Measurements from ENCODE around the gene NEK1. TPM values are rescaled to one million over a fixed set of nuclear protein-coding genes. Genes with fewer than 3 reads are reported as not detected.
"Not testable (repeated sequence)": the region's sequence is repeated elsewhere in the genome, so short reads cannot be mapped to it uniquely, and the experiment has no call there.

The NEK1 gene
- total and polyA plus RNA-seq, 3 donors from 2014 or later = 10.3 to 27.9 (median 25.5) TPM

DNA sequence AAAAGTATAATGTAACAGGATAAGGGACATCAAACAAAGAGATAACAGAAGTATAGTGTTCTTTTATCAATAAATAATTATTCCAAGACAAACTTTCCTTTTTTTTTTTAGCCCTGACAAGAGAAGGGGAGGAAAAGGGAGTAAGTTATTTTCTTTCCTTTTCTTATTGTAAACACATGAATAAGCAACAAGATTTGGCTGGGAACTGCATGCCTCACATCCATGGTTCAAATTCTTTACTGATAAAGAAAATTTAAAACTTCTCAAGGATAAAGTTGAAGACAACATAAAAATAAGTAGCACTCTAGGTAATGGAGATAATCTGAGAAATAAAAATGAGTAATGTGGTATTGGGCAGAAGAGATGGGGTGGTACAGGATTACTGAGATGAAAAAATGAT lies 71.6 kb downstream of the NEK1 start:
- intact Hi-C loops (cut with DNase I; ENCODE audit: low total_unique reads) = no loop called here
- H3K27me3 ChIP-seq = no peaks in the 10 kb centered on the region
- H3K9me3 ChIP-seq = no peaks in the 10 kb centered on the region
- H3K4me3 ChIP-seq = no peak overlapping the region
- H3K36me3 ChIP-seq (ENCODE audit: low read depth, missing control alignments) = no peaks in the 10 kb centered on the region
- TF ChIP-seq, protein P1, sequence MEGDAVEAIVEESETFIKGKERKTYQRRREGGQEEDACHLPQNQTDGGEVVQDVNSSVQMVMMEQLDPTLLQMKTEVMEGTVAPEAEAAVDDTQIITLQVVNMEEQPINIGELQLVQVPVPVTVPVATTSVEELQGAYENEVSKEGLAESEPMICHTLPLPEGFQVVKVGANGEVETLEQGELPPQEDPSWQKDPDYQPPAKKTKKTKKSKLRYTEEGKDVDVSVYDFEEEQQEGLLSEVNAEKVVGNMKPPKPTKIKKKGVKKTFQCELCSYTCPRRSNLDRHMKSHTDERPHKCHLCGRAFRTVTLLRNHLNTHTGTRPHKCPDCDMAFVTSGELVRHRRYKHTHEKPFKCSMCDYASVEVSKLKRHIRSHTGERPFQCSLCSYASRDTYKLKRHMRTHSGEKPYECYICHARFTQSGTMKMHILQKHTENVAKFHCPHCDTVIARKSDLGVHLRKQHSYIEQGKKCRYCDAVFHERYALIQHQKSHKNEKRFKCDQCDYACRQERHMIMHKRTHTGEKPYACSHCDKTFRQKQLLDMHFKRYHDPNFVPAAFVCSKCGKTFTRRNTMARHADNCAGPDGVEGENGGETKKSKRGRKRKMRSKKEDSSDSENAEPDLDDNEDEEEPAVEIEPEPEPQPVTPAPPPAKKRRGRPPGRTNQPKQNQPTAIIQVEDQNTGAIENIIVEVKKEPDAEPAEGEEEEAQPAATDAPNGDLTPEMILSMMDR (IDR thresholded peaks at IDR 0.05) = no peak
- no peak for TF ChIP-seq POLR2A (IDR thresholded peaks at IDR 0.05)
- no peak for DNase-seq
- H3K27ac ChIP-seq = no peak overlapping the region
- peaks cover 2% of the 10 kb centered on the region for H3K4me1 ChIP-seq

DNA sequence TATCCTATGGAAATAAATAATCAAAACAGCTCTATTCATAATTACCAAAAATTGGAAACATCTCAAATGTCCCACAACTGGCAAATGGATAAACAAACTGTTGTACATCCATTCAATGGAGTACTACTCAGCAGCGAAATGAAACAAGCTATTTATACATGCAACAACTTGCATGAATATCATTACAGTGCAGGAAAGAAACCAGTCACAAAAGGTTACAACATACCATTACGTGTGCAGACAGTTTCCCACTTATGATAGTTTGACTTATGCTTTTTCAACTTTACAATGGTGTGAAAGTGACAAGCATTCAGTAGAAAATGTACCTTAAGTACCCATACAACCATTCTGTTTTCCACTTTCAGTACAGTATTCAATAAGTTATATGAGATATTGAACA lies 82.3 kb downstream of the NEK1 start:
- Histone ChIP-seq H3K4me3 (no peak overlapping the region), H3K36me3 (ENCODE audit: low read depth, missing control alignments) (no peaks in the 10 kb centered on the region), H3K4me1 (peaks cover 5% of the 10 kb centered on the region), H3K9me3 (no peaks in the 10 kb centered on the region), H3K27me3 (no peaks in the 10 kb centered on the region), H3K27ac (no peak overlapping the region)
- TF ChIP-seq, protein P1 (IDR thresholded peaks at IDR 0.05) = no peak
- TF ChIP-seq POLR2A (IDR thresholded peaks at IDR 0.05) = no peak
- 54 to 79% methylated on average over 2 of the region's 2 CpGs for WGBS, 2 donors
- no peak for DNase-seq
- intact Hi-C loops (cut with DNase I; ENCODE audit: low total_unique reads) = no loop called here

DNA sequence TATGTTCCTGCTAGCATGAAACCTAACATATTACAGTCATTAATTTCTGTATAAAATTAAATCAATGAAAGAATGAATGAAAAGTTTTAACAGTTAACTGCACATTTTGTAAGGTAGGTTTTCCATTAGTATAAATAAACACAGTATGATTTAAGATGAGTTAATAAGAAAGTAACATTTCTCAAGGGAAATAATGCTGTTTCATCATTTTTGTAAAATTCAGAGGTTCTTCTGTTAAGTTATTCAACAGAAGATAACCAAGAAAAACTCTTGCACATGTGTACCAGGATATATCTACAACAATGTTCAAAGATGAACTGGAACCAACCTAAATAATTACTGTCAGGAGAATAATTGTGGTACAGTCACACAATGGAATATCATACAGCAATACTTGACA lies 88.6 kb downstream of the NEK1 start:
- H3K4me3 ChIP-seq = no peak overlapping the region
- TF ChIP-seq, protein P1 (IDR thresholded peaks at IDR 0.05) = no peak
- TF ChIP-seq POLR2A (IDR thresholded peaks at IDR 0.05) = no peak
- no peaks in the 10 kb centered on the region for H3K36me3 ChIP-seq (ENCODE audit: low read depth, missing control alignments)
- intact Hi-C loops (cut with DNase I; ENCODE audit: low total_unique reads) = no loop called here
- H3K27ac ChIP-seq = no peak overlapping the region
- no peaks in the 10 kb centered on the region for H3K27me3 ChIP-seq
- H3K4me1 ChIP-seq = no peaks in the 10 kb centered on the region
- H3K9me3 ChIP-seq = no peaks in the 10 kb centered on the region
- no peak for DNase-seq

DNA sequence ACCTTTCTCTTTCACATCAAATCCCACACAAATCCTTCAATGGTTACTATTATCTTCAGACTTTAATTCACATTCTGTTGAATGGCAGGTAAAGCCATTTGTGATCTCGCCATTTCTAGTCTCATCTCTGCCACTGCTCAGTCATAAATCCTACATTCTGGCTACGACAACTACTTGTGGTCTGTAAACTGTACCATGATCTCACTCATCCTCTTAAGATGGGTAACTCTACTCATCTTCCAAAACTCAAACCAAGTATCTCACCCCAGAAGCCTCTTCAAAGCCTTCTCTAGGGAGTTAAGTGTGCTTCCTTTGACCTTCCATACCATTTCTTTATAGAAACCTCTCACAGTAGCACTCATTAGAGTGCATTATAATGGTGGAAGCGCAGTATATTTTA lies 101.8 kb downstream of the NEK1 start:
- Histone ChIP-seq H3K9me3 (no peaks in the 10 kb centered on the region), H3K27me3 (no peaks in the 10 kb centered on the region), H3K27ac (no peak overlapping the region), H3K36me3 (ENCODE audit: low read depth, missing control alignments) (no peaks in the 10 kb centered on the region), H3K4me3 (no peak overlapping the region), H3K4me1 (no peaks in the 10 kb centered on the region)
- no peak for TF ChIP-seq POLR2A (IDR thresholded peaks at IDR 0.05)
- TF ChIP-seq, protein P1 (IDR thresholded peaks at IDR 0.05) = no peak
- WGBS, 2 donors = 93 to 94% methylated on average over 3 of the region's 3 CpGs
- DNase-seq = no peak
- intact Hi-C loops (cut with DNase I; ENCODE audit: low total_unique reads) = no loop called here

DNA sequence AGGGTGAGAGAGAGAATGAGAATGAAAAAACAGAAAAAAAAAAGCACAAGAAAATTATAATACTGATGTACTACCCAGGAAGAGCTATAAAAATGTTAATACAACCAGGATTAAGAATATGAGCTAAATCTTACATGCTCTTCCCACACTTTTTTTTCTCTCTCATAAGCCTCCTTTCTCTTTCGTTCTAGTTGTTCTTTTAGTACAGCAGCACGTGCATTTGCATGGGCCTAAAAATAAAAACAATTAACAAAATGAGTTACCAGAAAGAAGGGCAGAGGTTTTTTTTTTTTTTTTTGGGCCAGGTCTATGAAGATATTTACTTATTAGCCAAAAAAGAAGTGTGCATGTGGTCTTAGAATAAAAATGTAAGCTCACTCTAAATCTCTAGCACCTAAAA lies 105.5 kb downstream of the NEK1 start:
- 74 to 75% methylated on average over 2 of the region's 2 CpGs for WGBS, 2 donors
- intact Hi-C loops (cut with DNase I; ENCODE audit: low total_unique reads) = no loop called here
- H3K27me3 ChIP-seq = no peaks in the 10 kb centered on the region
- no peak overlapping the region for H3K4me3 ChIP-seq
- TF ChIP-seq, protein P1 (IDR thresholded peaks at IDR 0.05) = no peak
- TF ChIP-seq POLR2A (IDR thresholded peaks at IDR 0.05) = no peak
- no peak for DNase-seq
- no peak overlapping the region for H3K27ac ChIP-seq
- no peaks in the 10 kb centered on the region for H3K4me1 ChIP-seq
- no peaks in the 10 kb centered on the region for H3K36me3 ChIP-seq (ENCODE audit: low read depth, missing control alignments)
- no peaks in the 10 kb centered on the region for H3K9me3 ChIP-seq

DNA sequence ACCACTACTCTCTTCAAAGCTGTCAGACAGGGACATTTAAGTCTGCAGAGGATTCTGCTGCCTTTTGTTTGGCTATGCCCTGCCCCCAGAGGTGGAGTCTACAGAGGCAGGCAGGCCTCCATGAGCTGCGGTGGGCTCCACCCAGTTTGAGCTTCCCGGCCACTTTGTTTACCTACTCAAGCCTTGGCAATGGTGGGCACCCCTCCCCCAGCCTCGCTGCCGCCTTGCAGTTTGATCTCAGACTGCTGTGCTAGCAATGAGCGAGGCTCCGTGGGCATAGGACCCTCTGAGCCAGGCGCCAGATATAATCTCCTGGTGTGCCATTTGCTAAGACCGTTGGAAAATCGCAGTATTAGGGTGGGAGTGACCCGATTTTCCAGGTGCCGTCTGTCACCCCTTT lies 112.5 kb downstream of the NEK1 start:
- H3K27ac ChIP-seq; H3K4me3 ChIP-seq; H3K4me1 ChIP-seq; H3K27me3 ChIP-seq; DNase-seq; intact Hi-C loops (cut with DNase I; ENCODE audit: low total_unique reads); H3K36me3 ChIP-seq (ENCODE audit: low read depth, missing control alignments); H3K9me3 ChIP-seq: not testable (repeated sequence)
- WGBS, 2 donors = 97 to 98% methylated on average over 11 of the region's 11 CpGs

DNA sequence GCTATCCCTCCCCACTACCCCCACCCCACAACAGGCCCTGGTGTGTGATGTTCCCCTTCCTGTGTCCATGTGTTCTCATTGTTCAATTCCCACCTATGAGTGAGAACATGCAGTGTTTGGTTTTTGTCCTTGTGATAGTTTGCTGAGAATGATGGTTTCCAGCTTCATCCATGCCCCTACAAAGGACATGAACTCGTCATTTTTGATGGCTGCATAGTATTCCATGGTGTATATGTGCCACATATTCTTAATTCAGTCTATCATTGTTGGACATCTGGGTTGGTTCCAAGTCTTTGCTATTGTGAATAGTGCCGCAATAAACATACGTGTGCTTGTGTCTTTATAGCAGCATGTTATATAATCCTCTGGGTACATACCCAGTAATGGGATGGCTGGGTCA lies 118.1 kb downstream of the NEK1 start:
- DNase-seq; H3K27ac ChIP-seq; H3K27me3 ChIP-seq; H3K9me3 ChIP-seq; H3K4me3 ChIP-seq; H3K36me3 ChIP-seq (ENCODE audit: low read depth, missing control alignments); intact Hi-C loops (cut with DNase I; ENCODE audit: low total_unique reads); H3K4me1 ChIP-seq: not testable (repeated sequence)
- WGBS, 2 donors = 94% methylated on average over 3 of the region's 3 CpGs

Measured in testis (tissue), 3 donors.